Tibial artery (tissue), 4 donors: Measurements from ENCODE around the gene PALLD.

Experiments used
- DNase-seq, 2 donors: peaks; one replicate each; pipeline ENCODE4 v3.0.0-alpha.2; 2019
- H3K27ac ChIP-seq, 2 donors: fragments of 200-600 bp; sonication (generic) in 1 of 2; 1 replicate in 1 of 2; 2 replicates in 1 of 2; pipeline ENCODE4 v1.5.1; 2018 to 2019; ENCODE audit warnings: mild to moderate bottlenecking in 1 of 2
- H3K27me3 ChIP-seq, 2 donors: fragments of 200-600 bp; sonication (generic) in 1 of 2; one replicate each; pipeline versions ENCODE4 v1.5.1 to v1.6.0; 2016 to 2019
- H3K36me3 ChIP-seq, 3 donors: fragments of 200-600 bp; sonication (generic) in 2 of 3; one replicate each; pipeline ENCODE4 v1.5.1; 2016 to 2019; ENCODE audit warnings: mild to moderate bottlenecking in 2 of 3
- H3K4me1 ChIP-seq, 4 donors: fragments of 200-600 bp; sonication (generic) in 2 of 4; 1 replicate in 3 of 4; 2 replicates in 1 of 4; pipeline ENCODE4 v1.5.1; 2016 to 2019
- H3K4me3 ChIP-seq, 2 donors: fragments of 200-600 bp; sonication (generic) in 1 of 2; 1 replicate in 1 of 2; 2 replicates in 1 of 2; pipeline ENCODE4 v1.5.1; 2018 to 2019; ENCODE audit warnings: mild to moderate bottlenecking in 2 of 2
- H3K9me3 ChIP-seq, 3 donors: fragments of 200-600 bp; sonication (generic) in 1 of 3; one replicate each; pipeline ENCODE4 v1.5.1; 2016 to 2019
- intact Hi-C: fragments of 100-400 bp; cut with DNase I; formaldehyde crosslinking; loops from one replicate; pipeline ENCODE4 v1.15.0; 2023; ENCODE audit warnings: low total_unique reads
- TF ChIP-seq, protein P1 (sequence below), 2 experiments: fragments of 200-600 bp in 1 of 2; fragments of 450-650 bp in 1 of 2; IDR thresholded peaks; one replicate each; pipeline ENCODE4 v1.5.1; 2017 to 2019; ENCODE audit warnings: antibody characterized with exemption in 2 of 2, mild to moderate bottlenecking in 1 of 2, moderate library complexity in 1 of 2

Gene PALLD

DNA sequence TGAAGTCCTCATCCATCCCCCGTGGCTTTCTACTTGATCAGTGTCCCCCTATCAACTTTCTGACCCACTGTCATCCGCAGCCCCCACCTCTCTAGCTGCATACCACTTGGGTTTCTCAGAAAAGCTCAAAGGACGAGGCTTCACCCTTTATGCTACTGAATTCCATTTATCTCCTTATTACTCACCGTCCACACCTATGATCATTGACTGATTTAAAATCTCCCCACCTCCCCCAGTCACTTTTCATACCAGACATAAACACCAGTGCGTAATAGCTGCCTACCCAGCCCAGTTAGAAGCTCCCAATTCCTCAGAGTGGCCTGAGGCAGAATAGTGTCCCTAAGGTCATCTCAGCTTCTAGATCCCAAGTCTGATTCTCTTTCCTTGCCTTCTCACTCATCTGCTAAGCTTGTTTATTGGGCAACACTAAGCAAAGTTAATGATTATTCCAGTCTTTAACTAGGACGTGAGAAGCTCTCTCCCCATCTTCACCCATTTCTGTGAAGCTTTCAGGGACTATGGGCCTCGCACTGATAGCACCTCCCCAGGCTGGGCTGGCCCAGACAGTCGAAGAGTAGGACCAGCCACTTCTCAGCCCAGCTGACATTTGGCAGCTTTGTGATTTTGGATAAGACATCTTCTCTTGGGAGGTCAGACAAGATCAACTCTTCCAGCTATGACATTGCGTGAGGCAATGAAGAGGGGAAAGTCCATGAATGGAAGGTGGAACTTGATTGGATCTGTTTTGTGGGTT, 9.4 kb upstream of the PALLD start:
- Histone ChIP-seq H3K4me3 (no peak overlapping the region), H3K27ac (no peak overlapping the region), H3K36me3 (no peaks in the 10 kb centered on the region), H3K4me1 (no peaks in the 10 kb centered on the region), H3K27me3 (no peaks in the 10 kb centered on the region), H3K9me3 (no peaks in the 10 kb centered on the region)
- no peak for DNase-seq
- TF ChIP-seq, protein P1, sequence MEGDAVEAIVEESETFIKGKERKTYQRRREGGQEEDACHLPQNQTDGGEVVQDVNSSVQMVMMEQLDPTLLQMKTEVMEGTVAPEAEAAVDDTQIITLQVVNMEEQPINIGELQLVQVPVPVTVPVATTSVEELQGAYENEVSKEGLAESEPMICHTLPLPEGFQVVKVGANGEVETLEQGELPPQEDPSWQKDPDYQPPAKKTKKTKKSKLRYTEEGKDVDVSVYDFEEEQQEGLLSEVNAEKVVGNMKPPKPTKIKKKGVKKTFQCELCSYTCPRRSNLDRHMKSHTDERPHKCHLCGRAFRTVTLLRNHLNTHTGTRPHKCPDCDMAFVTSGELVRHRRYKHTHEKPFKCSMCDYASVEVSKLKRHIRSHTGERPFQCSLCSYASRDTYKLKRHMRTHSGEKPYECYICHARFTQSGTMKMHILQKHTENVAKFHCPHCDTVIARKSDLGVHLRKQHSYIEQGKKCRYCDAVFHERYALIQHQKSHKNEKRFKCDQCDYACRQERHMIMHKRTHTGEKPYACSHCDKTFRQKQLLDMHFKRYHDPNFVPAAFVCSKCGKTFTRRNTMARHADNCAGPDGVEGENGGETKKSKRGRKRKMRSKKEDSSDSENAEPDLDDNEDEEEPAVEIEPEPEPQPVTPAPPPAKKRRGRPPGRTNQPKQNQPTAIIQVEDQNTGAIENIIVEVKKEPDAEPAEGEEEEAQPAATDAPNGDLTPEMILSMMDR (IDR thresholded peaks at IDR 0.05): no peak
- intact Hi-C loops: loop anchor here (10.0 kb wide), 1 partner anchor 173 kb away; the partner anchor contains the start of gene DDX60

- intact Hi-C loops: loop anchor here (10.0 kb wide), 1 partner anchor 174 kb away; the partner anchor contains the start of gene DDX60
- no peak for DNase-seq
- TF ChIP-seq, protein P1 (IDR thresholded peaks at IDR 0.05): no peak
- Histone ChIP-seq H3K36me3 (no peaks in the 10 kb centered on the region), H3K4me3 (no peak overlapping the region), H3K27me3 (no peaks in the 10 kb centered on the region), H3K9me3 (no peaks in the 10 kb centered on the region), H3K4me1 (no peaks in the 10 kb centered on the region), H3K27ac (no peak overlapping the region)
Measured at GRCh38 chr4:168488869-168489274, 8.0 kb upstream of the PALLD start.

- Histone ChIP-seq H3K27ac (no peak overlapping the region), H3K4me1 (no peaks in the 10 kb centered on the region), H3K27me3 (no peaks in the 10 kb centered on the region), H3K9me3 (no peaks in the 10 kb centered on the region), H3K4me3 (no peak overlapping the region), H3K36me3 (no peaks in the 10 kb centered on the region)
- TF ChIP-seq, protein P1 (IDR thresholded peaks at IDR 0.05): no peak
- intact Hi-C loops: loop anchor here (10.0 kb wide), 1 partner anchor 175 kb away; the partner anchor contains the start of gene DDX60
- no peak for DNase-seq
Measured at GRCh38 chr4:168489616-168490015, 7.2 kb upstream of the PALLD start.

DNA sequence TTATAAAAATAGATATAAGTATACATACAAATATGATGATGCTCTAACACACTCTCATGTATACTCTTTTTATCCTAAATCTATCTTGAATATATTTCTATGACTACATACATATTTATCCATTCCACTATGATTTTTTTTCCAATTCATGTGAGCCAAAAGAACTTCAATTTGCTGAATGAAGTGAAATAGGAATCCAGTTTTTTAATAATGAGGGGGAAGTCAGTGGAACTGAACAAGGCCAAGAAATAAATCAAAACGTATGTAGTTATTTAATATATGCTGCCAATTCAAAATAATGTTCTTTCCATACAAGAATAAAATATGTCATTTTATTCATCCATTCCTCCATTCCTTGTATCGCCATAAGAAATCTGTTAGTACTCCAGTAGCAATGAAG, 6.1 kb upstream of the PALLD start:
- no peaks in the 10 kb centered on the region for H3K36me3 ChIP-seq
- TF ChIP-seq, protein P1 (IDR thresholded peaks at IDR 0.05): no peak
- no peak overlapping the region for H3K4me3 ChIP-seq
- no peak for DNase-seq
- no peaks in the 10 kb centered on the region for H3K4me1 ChIP-seq
- intact Hi-C loops: no loop called here
- H3K27me3 ChIP-seq: no peaks in the 10 kb centered on the region
- H3K9me3 ChIP-seq: no peaks in the 10 kb centered on the region
- no peak overlapping the region for H3K27ac ChIP-seq

DNA sequence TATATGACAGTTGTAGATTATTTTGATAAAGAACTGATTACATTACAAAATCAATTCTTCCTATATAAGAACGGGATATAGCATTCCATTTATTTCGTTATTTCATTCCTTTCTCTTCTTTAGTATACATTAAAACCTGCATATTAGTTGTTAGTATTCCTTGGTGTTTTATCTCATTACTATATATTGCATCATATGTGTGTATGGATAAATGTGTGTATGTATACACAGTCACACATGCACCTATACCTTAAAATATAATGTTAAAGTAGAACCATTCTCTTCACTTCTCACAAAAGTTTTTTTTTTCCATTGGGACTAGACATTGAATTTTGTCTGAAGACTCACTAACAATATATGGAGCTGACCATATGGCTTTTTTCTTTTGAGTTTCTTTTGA, 5.3 kb upstream of the PALLD start:
- H3K4me1 ChIP-seq: no peaks in the 10 kb centered on the region
- TF ChIP-seq, protein P1 (IDR thresholded peaks at IDR 0.05): no peak
- no peak overlapping the region for H3K4me3 ChIP-seq
- intact Hi-C loops: no loop called here
- H3K9me3 ChIP-seq: no peaks in the 10 kb centered on the region
- no peaks in the 10 kb centered on the region for H3K36me3 ChIP-seq
- H3K27me3 ChIP-seq: no peaks in the 10 kb centered on the region
- DNase-seq: no peak
- H3K27ac ChIP-seq: no peak overlapping the region
